Measurements from ENCODE around the gene TGIF2LX.
"Not testable (repeated sequence)": the region's sequence is repeated elsewhere in the genome, so short reads cannot be mapped to it uniquely, and the experiment has no call there.

The TGIF2LX gene

GRCh38 chrX:89921665-89922064, at the start of gene TGIF2LX:
TSS of gene TGIF2LX (plus strand) at chrX:89921908. CDS start at chrX:89922086, 178 bp downstream.
- H3K4me1 Mint-ChIP-seq; H3K4me3 Mint-ChIP-seq; H3K27me3 Mint-ChIP-seq; ATAC-seq (replicated peaks); H3K9me3 Mint-ChIP-seq; DNase-seq; H3K27ac Mint-ChIP-seq; H3K36me3 Mint-ChIP-seq: not testable (repeated sequence)

GRCh38 chrX:89922338-89922934, 728 bp downstream of the TGIF2LX start:
- not testable (repeated sequence) for DNase-seq; H3K27ac Mint-ChIP-seq; H3K36me3 Mint-ChIP-seq; H3K27me3 Mint-ChIP-seq; H3K9me3 Mint-ChIP-seq; H3K4me3 Mint-ChIP-seq; ATAC-seq (replicated peaks); H3K4me1 Mint-ChIP-seq

- not testable (repeated sequence) for H3K4me3 Mint-ChIP-seq; H3K9me3 Mint-ChIP-seq; H3K27me3 Mint-ChIP-seq; H3K4me1 Mint-ChIP-seq; H3K27ac Mint-ChIP-seq; H3K36me3 Mint-ChIP-seq; DNase-seq; ATAC-seq (replicated peaks)
Measured at GRCh38 chrX:89943077-89943476, 21.4 kb downstream of the TGIF2LX start.

- ATAC-seq (replicated peaks), result not testable (repeated sequence)
Measured at GRCh38 chrX:89965588-89965987, 43.9 kb downstream of the TGIF2LX start.

More at GRCh38 chrX:89965588-89965987, 43.9 kb downstream of the TGIF2LX start:
- H3K4me1 Mint-ChIP-seq, H3K27me3 Mint-ChIP-seq, H3K4me3 Mint-ChIP-seq, DNase-seq, H3K27ac Mint-ChIP-seq, H3K9me3 Mint-ChIP-seq, H3K36me3 Mint-ChIP-seq: not testable (repeated sequence)

Measured in stimulated activated naive B cell treated with anti-CD40 and anti-IgM and Interleukin-4, amounts not matched to agents 10 μg/mL and 1 μg/mL and 100 μg/mL, for 72 hours (primary cell).